Panc1 (cell line): Measurements from ENCODE around the gene TCF25. TPM values are rescaled to one million over a fixed set of nuclear protein-coding genes. Genes with fewer than 3 reads are reported as not detected.

Experiments used
- ATAC-seq: fragments of 200-7000 bp; cut with Tn5 transposase; 2 replicates; pipeline ENCODE4 v1.9.1; 2020; ENCODE audit warnings: mild to moderate bottlenecking, moderate library complexity
- BruUV-seq: library from RNA; stranded (reverse); fragments of 400-500 nt; replicated peaks from 2 replicates; lab custom pipeline; 2021; lab: Mats Ljungman, UMichigan
- CTCF ChIA-PET: fragments of 300-600 bp; sonication (Branson Sonifier 250); formaldehyde crosslinking; loops from one replicate; lab custom pipeline; 2022; ENCODE audit warnings: antibody characterized with exemption; lab: Charles Lee
- POLR2A ChIA-PET: fragments of 300-600 bp; sonication (Branson Sonifier 250); formaldehyde crosslinking; loops from one replicate; lab custom pipeline; 2022; ENCODE audit warnings: antibody characterized with exemption; lab: Charles Lee
- DNase-seq: peaks from one replicate; pipeline ENCODE4 v3.0.0-alpha.2; 2010; ENCODE audit warnings: low read depth, low spot score
- H3K27ac ChIP-seq: 2 replicates; pipeline ENCODE4 v1.5.1; 2011; ENCODE audit warnings: mild to moderate bottlenecking, low read length, inconsistent platforms
- H3K27me3 ChIP-seq: fragments of 200-500 bp; sonication (Bioruptor generic); 2 replicates; pipeline ENCODE4 v1.6.0; 2014; ENCODE audit warnings: low read length, inconsistent platforms; ENCODE audit not compliant: control insufficient read depth, insufficient read depth
- H3K36me3 ChIP-seq: fragments of 200-500 bp; sonication (Bioruptor generic); 2 replicates; pipeline ENCODE4 v1.5.1; 2014; ENCODE audit warnings: inconsistent platforms, mild to moderate bottlenecking, low read length, moderate library complexity; ENCODE audit not compliant: control insufficient read depth, insufficient read depth
- H3K4me1 ChIP-seq: 2 replicates; pipeline ENCODE4 v1.5.1; 2011; ENCODE audit warnings: inconsistent platforms, mild to moderate bottlenecking, low read length, moderate library complexity; ENCODE audit not compliant: control insufficient read depth, insufficient read depth
- H3K4me3 ChIP-seq, 2 experiments: 2 replicates each; pipeline ENCODE4 v1.5.1; 2011 to 2012; ENCODE audit warnings: low read depth in 2 of 2, low read length in 2 of 2, mild to moderate bottlenecking in 2 of 2, inconsistent platforms in 1 of 2, moderate library complexity in 1 of 2
- H3K9me3 ChIP-seq: fragments of 200-500 bp; sonication (Bioruptor generic); 2 replicates; pipeline ENCODE4 v1.5.1; 2014; ENCODE audit warnings: low read depth, mild to moderate bottlenecking, inconsistent platforms, low read length, moderate library complexity; ENCODE audit not compliant: control insufficient read depth, insufficient read depth
- POLR2AphosphoS5 ChIP-seq: IDR thresholded peaks from 2 replicates; pipeline ENCODE4 v1.6.1; 2012; ENCODE audit warnings: mild to moderate bottlenecking, low read depth, low read length, moderate library complexity
- SIN3A ChIP-seq: IDR thresholded peaks from 2 replicates; pipeline ENCODE4 v1.6.1; 2012; ENCODE audit warnings: low read depth, mild to moderate bottlenecking, low read length, moderate library complexity, borderline replicate concordance; ENCODE audit not compliant: insufficient read depth
- TCF7L2 ChIP-seq: IDR thresholded peaks from 2 replicates; pipeline ENCODE4 v1.6.1; 2011; ENCODE audit warnings: mild to moderate bottlenecking, low read depth, low read length, inconsistent platforms
- in situ Hi-C: cut with HindIII; loops from 2 replicates; pipeline ENCODE4 v1.10.0; 2016; ENCODE audit warnings: low sequenced_read_pairs, low pct_unique_long_range_greater_than_20kb
- intact Hi-C: fragments of 100-400 bp; cut with micrococcal nuclease; formaldehyde crosslinking; loops from one replicate; pipeline ENCODE4 v1.10.0; 2022; ENCODE audit not compliant: unreplicated experiment
- total RNA-seq: library from RNA; stranded (reverse); gene quantifications from one replicate; pipeline ENCODE4 v1.2.1, GENCODE V29; 2021; ENCODE audit not compliant: unreplicated experiment
- TF ChIP-seq, protein P1 (sequence below), 2 experiments: IDR thresholded peaks; 2 replicates each; pipeline ENCODE4 v1.6.1; 2011 to 2012; ENCODE audit warnings: low read depth in 2 of 2, control low read depth in 1 of 2, low read length in 1 of 2, mild to moderate bottlenecking in 1 of 2, moderate library complexity in 1 of 2; ENCODE audit not compliant: insufficient read depth in 1 of 2
- TF ChIP-seq, protein P2 (sequence below): fragments of 450-650 bp; IDR thresholded peaks from 2 replicates; pipeline ENCODE4 v1.5.1; 2017; ENCODE audit warnings: mild to moderate bottlenecking

The TCF25 gene
- total RNA-seq, 1 experiment from 2014 or later, result 144 TPM

DNA sequence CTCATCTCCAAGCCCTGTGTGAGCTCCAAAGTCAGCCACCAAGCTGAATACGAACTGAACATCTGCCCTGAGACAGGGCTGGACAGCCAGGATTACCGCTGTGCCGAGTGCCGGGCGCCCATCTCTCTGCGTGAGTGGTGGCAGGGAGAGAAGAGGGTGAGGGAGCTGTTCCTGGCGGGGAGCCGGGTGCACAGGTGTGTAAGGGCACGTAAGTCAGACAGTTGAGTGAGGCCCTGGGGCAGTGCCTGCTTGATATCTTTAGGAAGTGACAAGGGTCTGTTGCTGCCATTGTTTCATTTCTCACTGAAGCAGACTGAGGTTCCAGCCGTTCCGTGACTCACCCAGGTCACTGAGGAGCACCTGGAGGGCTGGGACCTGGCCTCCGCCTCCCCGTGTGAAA, 87.6 kb downstream of the TCF25 start:
- no TSS peak for BruUV-seq
- Histone ChIP-seq H3K36me3 (no peaks in the 10 kb centered on the region), H3K4me3 (no peak overlapping the region), H3K27me3 (no peaks in the 10 kb centered on the region), H3K27ac (no peak overlapping the region), H3K4me1 (no peaks in the 10 kb centered on the region), H3K9me3 (no peaks in the 10 kb centered on the region)
- intact Hi-C loops (no loop called here), in situ Hi-C loops (no loop called here)
- CTCF ChIA-PET, result no interaction called here
- TF ChIP-seq TCF7L2, result no peak
- TF ChIP-seq, protein P1, sequence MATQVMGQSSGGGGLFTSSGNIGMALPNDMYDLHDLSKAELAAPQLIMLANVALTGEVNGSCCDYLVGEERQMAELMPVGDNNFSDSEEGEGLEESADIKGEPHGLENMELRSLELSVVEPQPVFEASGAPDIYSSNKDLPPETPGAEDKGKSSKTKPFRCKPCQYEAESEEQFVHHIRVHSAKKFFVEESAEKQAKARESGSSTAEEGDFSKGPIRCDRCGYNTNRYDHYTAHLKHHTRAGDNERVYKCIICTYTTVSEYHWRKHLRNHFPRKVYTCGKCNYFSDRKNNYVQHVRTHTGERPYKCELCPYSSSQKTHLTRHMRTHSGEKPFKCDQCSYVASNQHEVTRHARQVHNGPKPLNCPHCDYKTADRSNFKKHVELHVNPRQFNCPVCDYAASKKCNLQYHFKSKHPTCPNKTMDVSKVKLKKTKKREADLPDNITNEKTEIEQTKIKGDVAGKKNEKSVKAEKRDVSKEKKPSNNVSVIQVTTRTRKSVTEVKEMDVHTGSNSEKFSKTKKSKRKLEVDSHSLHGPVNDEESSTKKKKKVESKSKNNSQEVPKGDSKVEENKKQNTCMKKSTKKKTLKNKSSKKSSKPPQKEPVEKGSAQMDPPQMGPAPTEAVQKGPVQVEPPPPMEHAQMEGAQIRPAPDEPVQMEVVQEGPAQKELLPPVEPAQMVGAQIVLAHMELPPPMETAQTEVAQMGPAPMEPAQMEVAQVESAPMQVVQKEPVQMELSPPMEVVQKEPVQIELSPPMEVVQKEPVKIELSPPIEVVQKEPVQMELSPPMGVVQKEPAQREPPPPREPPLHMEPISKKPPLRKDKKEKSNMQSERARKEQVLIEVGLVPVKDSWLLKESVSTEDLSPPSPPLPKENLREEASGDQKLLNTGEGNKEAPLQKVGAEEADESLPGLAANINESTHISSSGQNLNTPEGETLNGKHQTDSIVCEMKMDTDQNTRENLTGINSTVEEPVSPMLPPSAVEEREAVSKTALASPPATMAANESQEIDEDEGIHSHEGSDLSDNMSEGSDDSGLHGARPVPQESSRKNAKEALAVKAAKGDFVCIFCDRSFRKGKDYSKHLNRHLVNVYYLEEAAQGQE (IDR thresholded peaks at IDR 0.05; ENCODE audit: insufficient read depth in 1 of 2, low read depth in 2 of 2, low read length in 1 of 2), result no peak
- TF ChIP-seq, protein P2, sequence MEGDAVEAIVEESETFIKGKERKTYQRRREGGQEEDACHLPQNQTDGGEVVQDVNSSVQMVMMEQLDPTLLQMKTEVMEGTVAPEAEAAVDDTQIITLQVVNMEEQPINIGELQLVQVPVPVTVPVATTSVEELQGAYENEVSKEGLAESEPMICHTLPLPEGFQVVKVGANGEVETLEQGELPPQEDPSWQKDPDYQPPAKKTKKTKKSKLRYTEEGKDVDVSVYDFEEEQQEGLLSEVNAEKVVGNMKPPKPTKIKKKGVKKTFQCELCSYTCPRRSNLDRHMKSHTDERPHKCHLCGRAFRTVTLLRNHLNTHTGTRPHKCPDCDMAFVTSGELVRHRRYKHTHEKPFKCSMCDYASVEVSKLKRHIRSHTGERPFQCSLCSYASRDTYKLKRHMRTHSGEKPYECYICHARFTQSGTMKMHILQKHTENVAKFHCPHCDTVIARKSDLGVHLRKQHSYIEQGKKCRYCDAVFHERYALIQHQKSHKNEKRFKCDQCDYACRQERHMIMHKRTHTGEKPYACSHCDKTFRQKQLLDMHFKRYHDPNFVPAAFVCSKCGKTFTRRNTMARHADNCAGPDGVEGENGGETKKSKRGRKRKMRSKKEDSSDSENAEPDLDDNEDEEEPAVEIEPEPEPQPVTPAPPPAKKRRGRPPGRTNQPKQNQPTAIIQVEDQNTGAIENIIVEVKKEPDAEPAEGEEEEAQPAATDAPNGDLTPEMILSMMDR, result no peak
- no peak for TF ChIP-seq SIN3A
- no peak for TF ChIP-seq POLR2AphosphoS5
- POLR2A ChIA-PET, result no interaction called here
- DNase-seq, result no peak
- no peak for ATAC-seq

Other genes starting within 250 kb of the TCF25 start
- gene CHMP1A, start 215.9 kb upstream of the TCF25 start, total RNA-seq, result 98.0 TPM
- 18.3 TPM for gene SPATA33, start 215.8 kb upstream of the TCF25 start, total RNA-seq
- 52.6 TPM for gene CDK10, start 186.9 kb upstream of the TCF25 start, total RNA-seq
- 12.7 TPM for gene SPATA2L, start 171.9 kb upstream of the TCF25 start, total RNA-seq
- gene VPS9D1, start 152.7 kb upstream of the TCF25 start, total RNA-seq, result 6.3 TPM
- 19.9 TPM for gene ZNF276, start 152.1 kb upstream of the TCF25 start, total RNA-seq
- gene FANCA, start 56.9 kb upstream of the TCF25 start, total RNA-seq, result 56.8 TPM
- 21.7 TPM for gene SPIRE2, start 45.1 kb upstream of the TCF25 start, total RNA-seq
- gene MC1R, start 45.3 kb downstream of the TCF25 start, total RNA-seq, result 8.7 TPM
- 205 TPM for gene TUBB3, start 49.8 kb downstream of the TCF25 start, total RNA-seq
- gene DEF8, start 75.2 kb downstream of the TCF25 start, total RNA-seq, result 64.6 TPM
- 32.3 TPM for gene DBNDD1, start 145.9 kb downstream of the TCF25 start, total RNA-seq
- gene PRDM7, start 203.7 kb downstream of the TCF25 start, total RNA-seq, result not detected